GM12878 (cell line): Measurements from ENCODE around the gene BIN1. TPM values are rescaled to one million over a fixed set of nuclear protein-coding genes. Genes with fewer than 3 reads are reported as not detected.

ENCODE experiments used
- ATAC-seq: fragments of 200-7000 bp; cut with Tn5 transposase; 3 replicates; pipeline ENCODE4 v1.9.1; 2020; ENCODE audit warnings: mild to moderate bottlenecking, moderate library complexity
- BruUV-seq: library from RNA; stranded (reverse); fragments of 400-500 nt; replicated peaks from 2 replicates; lab custom pipeline; 2021; lab: Mats Ljungman, UMichigan
- CTCF ChIA-PET: fragments of 300-600 bp; sonication (Branson Sonifier 250); formaldehyde crosslinking; extraction: SDS; loops from one replicate; lab custom pipeline; 2021; ENCODE audit warnings: inconsistent platforms; lab: Yijun Ruan, JAX
- POLR2A ChIA-PET: fragments of 350-600 bp; formaldehyde crosslinking; extraction: SDS; loops from one replicate; lab custom pipeline; 2021; ENCODE audit warnings: inconsistent platforms; lab: Charles Lee
- RAD21 ChIA-PET: fragments of 300-600 bp; sonication (Branson Sonifier 250); formaldehyde crosslinking; loops from one replicate; lab custom pipeline; 2023; ENCODE audit warnings: antibody characterized with exemption; ENCODE audit not compliant: unreplicated experiment; lab: Charles Lee
- SMC1A ChIA-PET: fragments of 300-600 bp; sonication (Branson Sonifier 250); formaldehyde crosslinking; loops from one replicate; lab custom pipeline; 2023; ENCODE audit not compliant: unreplicated experiment, uncharacterized antibody; lab: Charles Lee
- DNase-seq: peaks from one replicate; pipeline ENCODE4 v3.0.0-alpha.2; 2011; ENCODE audit warnings: low read depth, low spot score
- FAIRE-seq: peaks from 3 replicates; lab custom pipeline; 2011; peaks lifted over from hg19 to GRCh38; lab: Jason Lieb, UNC
- H2AFZ ChIP-seq: 2 replicates; pipeline ENCODE4 v1.6.0; 2011; ENCODE audit warnings: low read depth, low read length, control low read depth; ENCODE audit not compliant: control insufficient read depth
- H3K27ac ChIP-seq: 2 replicates; pipeline ENCODE4 v1.5.1; 2011; ENCODE audit warnings: control low read depth; ENCODE audit not compliant: control insufficient read depth, insufficient read depth
- H3K27me3 ChIP-seq, 2 experiments: replicated peaks in 1 of 2; 2 replicates each; pipeline versions ENCODE4 v1.6.0 to v1.6.1; 2011; ENCODE audit warnings: low read length in 1 of 2; ENCODE audit not compliant: control insufficient read depth in 2 of 2, insufficient read depth in 2 of 2
- H3K36me3 ChIP-seq, 2 experiments: 2 replicates each; pipeline ENCODE4 v1.5.1; 2011; ENCODE audit warnings: low read length in 1 of 2; ENCODE audit not compliant: control insufficient read depth in 2 of 2, insufficient read depth in 2 of 2
- H3K4me1 ChIP-seq: 2 replicates; pipeline ENCODE4 v1.6.1; 2011; ENCODE audit warnings: mild to moderate bottlenecking, low read length, moderate library complexity, mixed read lengths; ENCODE audit not compliant: control insufficient read depth, insufficient read depth
- H3K4me2 ChIP-seq: 2 replicates; pipeline ENCODE4 v1.6.0; 2011; ENCODE audit warnings: control low read depth; ENCODE audit not compliant: control insufficient read depth, insufficient read depth
- H3K4me3 ChIP-seq: fragments of 200-600 bp; sonication (generic); 2 replicates; pipeline ENCODE4 v1.5.1; 2016
- H3K79me2 ChIP-seq: 2 replicates; pipeline ENCODE4 v1.6.0; 2011; ENCODE audit warnings: low read length; ENCODE audit not compliant: control insufficient read depth, insufficient read depth
- H3K9ac ChIP-seq: 2 replicates; pipeline ENCODE4 v1.8.0; 2011; ENCODE audit warnings: low read length, control low read depth, mixed read lengths; ENCODE audit not compliant: control insufficient read depth, insufficient read depth
- H3K9me3 ChIP-seq: replicated peaks from 3 replicates; pipeline ENCODE4 v1.5.1; 2011; ENCODE audit warnings: mild to moderate bottlenecking, low read length; ENCODE audit not compliant: control insufficient read depth, insufficient read depth
- H4K20me1 ChIP-seq: 2 replicates; pipeline ENCODE4 v1.6.0; 2011; ENCODE audit not compliant: control insufficient read depth, insufficient read depth
- FOS ChIP-seq: IDR thresholded peaks from 3 replicates; pipeline ENCODE4 v1.6.1; 2011; ENCODE audit warnings: borderline replicate concordance; ENCODE audit not compliant: insufficient read length; ENCODE audit errors: extremely low read depth
- HDGF ChIP-seq: fragments of 450-650 bp; IDR thresholded peaks from 2 replicates; pipeline ENCODE4 v1.6.1; 2016; ENCODE audit warnings: antibody characterized with exemption
- IRF4 ChIP-seq: IDR thresholded peaks from 2 replicates; pipeline ENCODE4 v1.6.1; 2011; ENCODE audit warnings: low read depth, low read length
- MYC ChIP-seq: IDR thresholded peaks from 2 replicates; pipeline ENCODE4 v1.6.1; 2011; ENCODE audit warnings: mild to moderate bottlenecking, low read length, moderate library complexity, inconsistent platforms; ENCODE audit not compliant: insufficient read depth, insufficient replicate concordance, insufficient read length, severe bottlenecking
- POLR2A ChIP-seq: IDR thresholded peaks from 2 replicates; pipeline ENCODE4 v1.6.1; 2011; ENCODE audit warnings: low read depth, mild to moderate bottlenecking, low read length
- SIN3A ChIP-seq: IDR thresholded peaks from 2 replicates; pipeline ENCODE4 v1.6.1; 2012; ENCODE audit warnings: low read depth, low read length, improper control_type of control experiment
- WGBS: methylation state at CpG from one replicate; pipeline ENCODE4 v1.1.6; 2016; ENCODE audit warnings: low lambda C conversion rate; ENCODE audit not compliant: insufficient replicate concordance, insufficient coverage; ENCODE audit errors: missing lambda C conversion rate; 5-methylcytosine and 5-hydroxymethylcytosine counted together
- in situ Hi-C: fragments of 300-500 bp; cut with MboI; formaldehyde crosslinking; loops from 9 replicates; pipeline ENCODE4 v1.14.3; 2018; ENCODE audit warnings: mixed read lengths
- intact Hi-C: fragments of 100-400 bp; cut with micrococcal nuclease; formaldehyde crosslinking; loops from one replicate; pipeline ENCODE4 v1.14.2; 2022; ENCODE audit not compliant: unreplicated experiment
- polyA plus RNA-seq, 11 experiments: library from polyadenylated mRNA; depleted of rRNA in 4 of 11; unstranded in 6 of 11; stranded (reverse) in 5 of 11; fragments of >200 nt; fragmentation: Nextera tagmentation in 4 of 11; fragmentation: Illumina TruSeq in 1 of 11; extraction: Ambion mirVana in 4 of 11; extraction: Trizol in 1 of 11; gene quantifications; 1 replicate in 1 of 11; 2 replicates in 10 of 11; pipeline versions ENCODE4 v1.2.1 to v1.2.3, GENCODE V29; 2011 to 2016; ENCODE audit warnings: inconsistent platforms in 2 of 11, missing spikeins in 2 of 11, low read depth in 1 of 11
- total RNA-seq, 4 experiments: library from RNA; depleted of rRNA in 3 of 4; stranded (reverse); fragments of >200 nt in 3 of 4; fragmentation: Illumina TruSeq in 1 of 4; extraction: Trizol in 1 of 4; gene quantifications; 2 replicates each; pipeline versions ENCODE4 v1.2.1 to v1.2.3, GENCODE V29; 2013 to 2021
- TF ChIP-seq, protein P1 (sequence below): fragments of 450-650 bp; IDR thresholded peaks from 2 replicates; pipeline ENCODE4 v1.6.1; 2017; ENCODE audit warnings: mild to moderate bottlenecking, moderate library complexity
- TF ChIP-seq, protein P2 (sequence below): fragments of 150-350 bp; IDR thresholded peaks from 2 replicates; pipeline ENCODE4 v1.6.1; 2014; ENCODE audit warnings: mild to moderate bottlenecking, low read depth, low read length
- TF ChIP-seq, protein P3 (sequence below): IDR thresholded peaks from 2 replicates; pipeline ENCODE4 v1.6.1; 2012; ENCODE audit warnings: low read depth, low read length, improper control_type of control experiment

BIN1 gene
- total and polyA plus RNA-seq, 10 of the 15 experiments (the other 5 are each of a cell fraction or from before 2014, with no cell fraction given), result 0.32 to 21.3 (median 11.2) TPM

DNA sequence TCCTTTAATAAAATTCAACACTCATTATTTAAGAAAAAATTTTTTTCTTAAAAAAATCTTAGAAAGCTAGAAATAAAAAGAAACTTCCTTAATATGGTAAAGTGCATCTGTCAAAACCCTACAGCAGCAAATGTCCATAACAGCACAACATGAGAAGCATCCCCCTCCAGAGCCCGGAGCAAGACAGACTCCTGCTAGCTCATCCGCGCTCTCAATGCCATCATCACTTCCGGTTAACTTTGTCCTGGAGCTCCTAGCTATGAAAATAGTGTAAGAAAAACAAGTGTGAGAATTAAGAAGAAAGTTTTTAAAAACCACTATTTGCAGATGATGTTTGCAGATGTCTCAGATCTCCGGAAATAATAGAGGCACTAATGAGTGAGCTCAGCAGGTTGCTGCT, 105.2 kb downstream of the BIN1 start:
- Histone ChIP-seq H3K4me3 (no peak overlapping the region), H3K4me1 (no peaks in the 10 kb centered on the region), H3K9me3 (no peaks in the 10 kb centered on the region), H2AFZ (no peak overlapping the region), H3K79me2 (no peaks in the 10 kb centered on the region), H4K20me1 (no peaks in the 10 kb centered on the region), H3K9ac (no peak overlapping the region), H3K36me3 (no peaks in the 10 kb centered on the region), H3K27ac (no peak overlapping the region), H3K27me3 (no peaks in the 10 kb centered on the region), H3K4me2 (no peak overlapping the region)
- no TSS peak for BruUV-seq
- TF ChIP-seq, protein P1, sequence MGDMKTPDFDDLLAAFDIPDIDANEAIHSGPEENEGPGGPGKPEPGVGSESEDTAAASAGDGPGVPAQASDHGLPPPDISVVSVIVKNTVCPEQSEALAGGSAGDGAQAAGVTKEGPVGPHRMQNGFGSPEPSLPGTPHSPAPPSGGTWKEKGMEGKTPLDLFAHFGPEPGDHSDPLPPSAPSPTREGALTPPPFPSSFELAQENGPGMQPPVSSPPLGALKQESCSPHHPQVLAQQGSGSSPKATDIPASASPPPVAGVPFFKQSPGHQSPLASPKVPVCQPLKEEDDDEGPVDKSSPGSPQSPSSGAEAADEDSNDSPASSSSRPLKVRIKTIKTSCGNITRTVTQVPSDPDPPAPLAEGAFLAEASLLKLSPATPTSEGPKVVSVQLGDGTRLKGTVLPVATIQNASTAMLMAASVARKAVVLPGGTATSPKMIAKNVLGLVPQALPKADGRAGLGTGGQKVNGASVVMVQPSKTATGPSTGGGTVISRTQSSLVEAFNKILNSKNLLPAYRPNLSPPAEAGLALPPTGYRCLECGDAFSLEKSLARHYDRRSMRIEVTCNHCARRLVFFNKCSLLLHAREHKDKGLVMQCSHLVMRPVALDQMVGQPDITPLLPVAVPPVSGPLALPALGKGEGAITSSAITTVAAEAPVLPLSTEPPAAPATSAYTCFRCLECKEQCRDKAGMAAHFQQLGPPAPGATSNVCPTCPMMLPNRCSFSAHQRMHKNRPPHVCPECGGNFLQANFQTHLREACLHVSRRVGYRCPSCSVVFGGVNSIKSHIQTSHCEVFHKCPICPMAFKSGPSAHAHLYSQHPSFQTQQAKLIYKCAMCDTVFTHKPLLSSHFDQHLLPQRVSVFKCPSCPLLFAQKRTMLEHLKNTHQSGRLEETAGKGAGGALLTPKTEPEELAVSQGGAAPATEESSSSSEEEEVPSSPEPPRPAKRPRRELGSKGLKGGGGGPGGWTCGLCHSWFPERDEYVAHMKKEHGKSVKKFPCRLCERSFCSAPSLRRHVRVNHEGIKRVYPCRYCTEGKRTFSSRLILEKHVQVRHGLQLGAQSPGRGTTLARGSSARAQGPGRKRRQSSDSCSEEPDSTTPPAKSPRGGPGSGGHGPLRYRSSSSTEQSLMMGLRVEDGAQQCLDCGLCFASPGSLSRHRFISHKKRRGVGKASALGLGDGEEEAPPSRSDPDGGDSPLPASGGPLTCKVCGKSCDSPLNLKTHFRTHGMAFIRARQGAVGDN, result no peak
- no peak for TF ChIP-seq MYC
- TF ChIP-seq HDGF, result no peak
- no peak for TF ChIP-seq IRF4
- no peak for TF ChIP-seq POLR2A
- TF ChIP-seq, protein P2, sequence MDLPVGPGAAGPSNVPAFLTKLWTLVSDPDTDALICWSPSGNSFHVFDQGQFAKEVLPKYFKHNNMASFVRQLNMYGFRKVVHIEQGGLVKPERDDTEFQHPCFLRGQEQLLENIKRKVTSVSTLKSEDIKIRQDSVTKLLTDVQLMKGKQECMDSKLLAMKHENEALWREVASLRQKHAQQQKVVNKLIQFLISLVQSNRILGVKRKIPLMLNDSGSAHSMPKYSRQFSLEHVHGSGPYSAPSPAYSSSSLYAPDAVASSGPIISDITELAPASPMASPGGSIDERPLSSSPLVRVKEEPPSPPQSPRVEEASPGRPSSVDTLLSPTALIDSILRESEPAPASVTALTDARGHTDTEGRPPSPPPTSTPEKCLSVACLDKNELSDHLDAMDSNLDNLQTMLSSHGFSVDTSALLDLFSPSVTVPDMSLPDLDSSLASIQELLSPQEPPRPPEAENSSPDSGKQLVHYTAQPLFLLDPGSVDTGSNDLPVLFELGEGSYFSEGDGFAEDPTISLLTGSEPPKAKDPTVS, result no peak
- TF ChIP-seq FOS, result no peak
- TF ChIP-seq SIN3A, result no peak
- TF ChIP-seq, protein P3, sequence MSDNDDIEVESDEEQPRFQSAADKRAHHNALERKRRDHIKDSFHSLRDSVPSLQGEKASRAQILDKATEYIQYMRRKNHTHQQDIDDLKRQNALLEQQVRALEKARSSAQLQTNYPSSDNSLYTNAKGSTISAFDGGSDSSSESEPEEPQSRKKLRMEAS, result no peak
- ChIA-PET SMC1A (interaction anchor here (1.2 kb wide), 1 partner anchor 24 kb away, joined by 3 read pairs; no protein-coding TSS in a partner anchor), RAD21 (interaction anchor here (1.0 to 1.1 kb wide), 2 partner anchors 34 to 49 kb away, joined by 3 read pairs; no protein-coding TSS in a partner anchor), CTCF (interaction anchor here (0.5 to 1.7 kb wide), 3 partner anchors 30 to 134 kb away, joined by 3 to 5 read pairs (median 4); no protein-coding TSS in a partner anchor), POLR2A (no interaction called here)
- 38% methylated on average over 5 of the region's 5 CpGs for WGBS
- in situ Hi-C loops, result no loop called here
- intact Hi-C loops, result no loop called here
- ATAC-seq, result no peak
- DNase-seq, result no peak
- FAIRE-seq, result no peak
